Measurements from ENCODE around the gene SLC30A2. TPM values are rescaled to one million over a fixed set of nuclear protein-coding genes. Genes with fewer than 3 reads are reported as not detected.
A peak's percentile ranks its signal among the peaks of the same experiment; 100 is the strongest.

SLC30A2 gene
- polyA plus RNA-seq, 2 of the 4 experiments (the other 2 are of a cell fraction): not detected

DNA sequence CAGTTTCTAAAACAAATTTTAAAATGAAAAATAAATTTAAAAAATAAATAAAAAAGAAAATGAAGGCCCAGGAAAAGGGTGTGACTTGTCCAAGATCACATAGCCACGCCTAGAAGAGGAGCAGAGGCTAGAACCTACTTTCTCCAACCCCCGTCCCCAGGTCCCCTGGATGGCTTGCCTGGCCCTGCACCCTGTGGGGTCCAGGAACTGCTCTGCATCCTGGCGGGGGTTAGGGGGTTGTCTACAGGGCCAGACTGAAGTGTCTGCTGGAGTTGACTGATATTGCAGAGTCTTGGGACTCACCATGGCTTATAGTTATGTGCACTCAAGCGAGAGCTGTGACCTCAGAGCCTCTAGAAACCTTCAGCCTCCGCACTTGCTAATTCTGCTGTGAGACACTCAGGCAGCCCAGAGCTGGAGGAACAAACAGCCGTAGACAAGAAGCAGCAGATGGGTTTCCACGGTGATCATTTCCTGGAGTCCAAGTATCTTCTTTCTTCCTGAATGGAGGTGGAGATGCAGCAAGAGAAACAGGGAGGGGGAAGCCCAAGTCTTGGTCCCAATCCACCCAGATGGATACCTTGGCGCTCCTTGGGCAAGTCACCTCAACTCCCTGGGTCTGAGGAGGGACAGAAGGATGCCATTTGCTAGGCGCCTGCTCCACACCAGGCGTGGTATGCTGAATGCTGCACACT is 29.5 kb downstream of the SLC30A2 start:
- FAIRE-seq: no peak
- WGBS (ENCODE audit: missing lambda C conversion rate): 86% methylated on average over 10 of the region's 10 CpGs
- no peak overlapping the region for H3K4me2 ChIP-seq
- no peak overlapping the region for H3K4me3 ChIP-seq
- TF ChIP-seq, protein P1, sequence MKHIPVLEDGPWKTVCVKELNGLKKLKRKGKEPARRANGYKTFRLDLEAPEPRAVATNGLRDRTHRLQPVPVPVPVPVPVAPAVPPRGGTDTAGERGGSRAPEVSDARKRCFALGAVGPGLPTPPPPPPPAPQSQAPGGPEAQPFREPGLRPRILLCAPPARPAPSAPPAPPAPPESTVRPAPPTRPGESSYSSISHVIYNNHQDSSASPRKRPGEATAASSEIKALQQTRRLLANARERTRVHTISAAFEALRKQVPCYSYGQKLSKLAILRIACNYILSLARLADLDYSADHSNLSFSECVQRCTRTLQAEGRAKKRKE (CRISPR knock-in tag; IDR thresholded peaks at IDR 0.05; ENCODE audit: low read depth): no peak
- no peak for TF ChIP-seq PHF8 (IDR thresholded peaks at IDR 0.05; ENCODE audit: borderline replicate concordance, low read depth)
- TF ChIP-seq, protein P2, sequence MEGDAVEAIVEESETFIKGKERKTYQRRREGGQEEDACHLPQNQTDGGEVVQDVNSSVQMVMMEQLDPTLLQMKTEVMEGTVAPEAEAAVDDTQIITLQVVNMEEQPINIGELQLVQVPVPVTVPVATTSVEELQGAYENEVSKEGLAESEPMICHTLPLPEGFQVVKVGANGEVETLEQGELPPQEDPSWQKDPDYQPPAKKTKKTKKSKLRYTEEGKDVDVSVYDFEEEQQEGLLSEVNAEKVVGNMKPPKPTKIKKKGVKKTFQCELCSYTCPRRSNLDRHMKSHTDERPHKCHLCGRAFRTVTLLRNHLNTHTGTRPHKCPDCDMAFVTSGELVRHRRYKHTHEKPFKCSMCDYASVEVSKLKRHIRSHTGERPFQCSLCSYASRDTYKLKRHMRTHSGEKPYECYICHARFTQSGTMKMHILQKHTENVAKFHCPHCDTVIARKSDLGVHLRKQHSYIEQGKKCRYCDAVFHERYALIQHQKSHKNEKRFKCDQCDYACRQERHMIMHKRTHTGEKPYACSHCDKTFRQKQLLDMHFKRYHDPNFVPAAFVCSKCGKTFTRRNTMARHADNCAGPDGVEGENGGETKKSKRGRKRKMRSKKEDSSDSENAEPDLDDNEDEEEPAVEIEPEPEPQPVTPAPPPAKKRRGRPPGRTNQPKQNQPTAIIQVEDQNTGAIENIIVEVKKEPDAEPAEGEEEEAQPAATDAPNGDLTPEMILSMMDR (IDR thresholded peaks at IDR 0.05): no peak
- no peak for TF ChIP-seq ZSCAN20 (CRISPR knock-in tag; IDR thresholded peaks at IDR 0.05)
- TF ChIP-seq, protein P3, sequence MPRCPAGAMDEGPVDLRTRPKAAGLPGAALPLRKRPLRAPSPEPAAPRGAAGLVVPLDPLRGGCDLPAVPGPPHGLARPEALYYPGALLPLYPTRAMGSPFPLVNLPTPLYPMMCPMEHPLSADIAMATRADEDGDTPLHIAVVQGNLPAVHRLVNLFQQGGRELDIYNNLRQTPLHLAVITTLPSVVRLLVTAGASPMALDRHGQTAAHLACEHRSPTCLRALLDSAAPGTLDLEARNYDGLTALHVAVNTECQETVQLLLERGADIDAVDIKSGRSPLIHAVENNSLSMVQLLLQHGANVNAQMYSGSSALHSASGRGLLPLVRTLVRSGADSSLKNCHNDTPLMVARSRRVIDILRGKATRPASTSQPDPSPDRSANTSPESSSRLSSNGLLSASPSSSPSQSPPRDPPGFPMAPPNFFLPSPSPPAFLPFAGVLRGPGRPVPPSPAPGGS (IDR thresholded peaks at IDR 0.05): no peak
- TF ChIP-seq TFCP2L1 (CRISPR knock-in tag; IDR thresholded peaks at IDR 0.05): no peak
- no peak for TF ChIP-seq EHMT2 (IDR thresholded peaks at IDR 0.05; ENCODE audit: low read depth)
- H3K4me1 ChIP-seq: peaks cover 10% of the 10 kb centered on the region; the same call in 2 of the 3 replicates
- ChIA-PET CTCF (interaction anchor here (0.6 kb wide), 1 partner anchor 86 kb away, joined by 3 read pairs; no protein-coding TSS in a partner anchor), POLR2A (no interaction called here)
- H3K27ac ChIP-seq: no peak overlapping the region
- H3K9me3 ChIP-seq: no peaks in the 10 kb centered on the region
- no peak for ATAC-seq
- no peak for DNase-seq (ENCODE audit: low read depth in 1 of 2, low spot score in 1 of 2)

DNA sequence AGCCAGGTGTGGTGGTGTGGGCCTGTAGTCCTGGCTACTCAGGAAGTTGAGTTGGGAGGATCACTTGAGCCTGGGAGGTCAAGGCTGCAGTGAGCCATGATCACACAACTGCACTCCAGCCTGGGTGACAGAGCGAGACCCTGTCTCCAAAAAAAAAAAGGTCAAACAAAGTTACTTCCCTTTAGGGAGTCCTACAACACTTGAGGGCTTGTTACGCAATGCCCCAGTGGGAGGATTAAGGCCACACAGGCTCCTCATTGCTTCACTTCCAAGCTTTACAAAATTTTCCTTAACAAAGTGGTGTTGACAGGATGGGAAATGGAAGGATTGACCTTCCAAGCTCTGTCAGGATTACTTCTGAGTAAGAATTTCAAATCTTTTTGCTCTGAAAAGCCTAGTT is 30.6 kb downstream of the SLC30A2 start:
- Histone ChIP-seq H3K27ac (no peak overlapping the region), H3K4me2 (no peak overlapping the region), H3K9me3 (no peaks in the 10 kb centered on the region), H3K4me1 (peaks cover 10% of the 10 kb centered on the region; the same call in 2 of the 3 replicates), H3K4me3 (no peak overlapping the region)
- ChIA-PET POLR2A (no interaction called here), CTCF (no interaction called here)
- WGBS (ENCODE audit: missing lambda C conversion rate): 77% methylated on average over 2 of the region's 2 CpGs
- no peak for ATAC-seq
- peak; percentile 74 to 87 for TF ChIP-seq CEBPB (IDR thresholded peaks at IDR 0.05)
- no peak for TF ChIP-seq CBX8 (IDR thresholded peaks at IDR 0.05)
- DNase-seq (ENCODE audit: low read depth in 1 of 2, low spot score in 1 of 2): no peak
- FAIRE-seq: no peak

DNA sequence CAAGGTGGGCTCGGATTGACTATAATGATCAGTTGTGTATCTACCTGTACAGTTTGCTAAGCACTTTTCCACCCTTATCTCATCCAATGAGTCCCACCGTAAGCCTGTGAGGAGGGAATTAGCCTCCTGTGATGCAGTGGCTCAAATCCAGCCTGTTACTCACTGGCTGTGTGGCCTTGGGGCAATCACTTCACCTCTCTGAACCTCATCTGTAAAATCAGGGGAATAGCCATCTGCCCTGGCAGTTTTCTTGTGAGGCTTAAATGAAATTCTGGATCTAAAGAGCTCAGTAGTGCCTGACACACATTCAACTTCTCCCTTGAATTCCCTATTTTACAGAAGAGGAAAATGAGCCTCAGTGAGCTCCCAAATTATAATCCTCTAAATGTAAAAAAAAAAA is 31.7 kb downstream of the SLC30A2 start:
- Histone ChIP-seq H3K9me3 (no peaks in the 10 kb centered on the region), H3K4me2 (no peak overlapping the region), H3K27ac (no peak overlapping the region), H3K4me3 (no peak overlapping the region), H3K4me1 (peaks cover 10% of the 10 kb centered on the region; the same call in 2 of the 3 replicates)
- no peak for FAIRE-seq
- no peak for ATAC-seq
- no peak for DNase-seq (ENCODE audit: low read depth in 1 of 2, low spot score in 1 of 2)
- POLR2A ChIA-PET: interaction anchor here (0.6 kb wide), 1 partner anchor 931 kb away, joined by 6 read pairs; no protein-coding TSS in a partner anchor
- 89% methylated on average over 2 of the region's 2 CpGs for WGBS (ENCODE audit: missing lambda C conversion rate)
- TF ChIP-seq RNF2 (IDR thresholded peaks at IDR 0.05; ENCODE audit: borderline replicate concordance, low read depth): no peak
- TF ChIP-seq HOXA7 (CRISPR knock-in tag; IDR thresholded peaks at IDR 0.05): no peak
- no peak for TF ChIP-seq FOXS1 (CRISPR knock-in tag; IDR thresholded peaks at IDR 0.05)
- no peak for TF ChIP-seq EHMT2 (IDR thresholded peaks at IDR 0.05; ENCODE audit: low read depth)
- no peak for TF ChIP-seq CBX2 (IDR thresholded peaks at IDR 0.05; ENCODE audit: borderline replicate concordance, low read depth)
- TF ChIP-seq CBX8 (IDR thresholded peaks at IDR 0.05): no peak
- TF ChIP-seq MAFK (IDR thresholded peaks at IDR 0.05; ENCODE audit: partially characterized antibody): no peak
- TF ChIP-seq SMC3 (IDR thresholded peaks at IDR 0.05): no peak
- TF ChIP-seq POLR2A (IDR thresholded peaks at IDR 0.05; ENCODE audit: low read length): no peak
- no peak for TF ChIP-seq NFE2L2 (conservative IDR thresholded peaks at IDR 0.05; ENCODE audit: low read length)
- no peak for TF ChIP-seq GATA3 (IDR thresholded peaks at IDR 0.05; ENCODE audit: borderline replicate concordance)
- TF ChIP-seq NPAS2 (CRISPR knock-in tag; IDR thresholded peaks at IDR 0.05; ENCODE audit: borderline replicate concordance): no peak
- no peak for TF ChIP-seq CEBPB (IDR thresholded peaks at IDR 0.05)
- TF ChIP-seq MAZ (IDR thresholded peaks at IDR 0.05; ENCODE audit: borderline replicate concordance, low read depth, low read length): no peak
- TF ChIP-seq, protein P3 (IDR thresholded peaks at IDR 0.05): no peak
- TF ChIP-seq RCOR1 (IDR thresholded peaks at IDR 0.05; ENCODE audit: low read depth, low read length): no peak
- TF ChIP-seq ZNF302 (CRISPR knock-in tag; IDR thresholded peaks at IDR 0.05): no peak
- TF ChIP-seq ZFP36 (IDR thresholded peaks at IDR 0.05; ENCODE audit: borderline replicate concordance, partially characterized antibody): no peak
- CTCF ChIA-PET: interaction anchor here (1.2 kb wide), 1 partner anchor 406 kb away, joined by 3 read pairs; no protein-coding TSS in a partner anchor
